HEK293 (cell line): ENCODE measurements around the gene NXN.

Source experiments
- HOXA7 ChIP-seq: sonication (generic); formaldehyde crosslinking; IDR thresholded peaks from 2 replicates; pipeline ENCODE4 v1.8.1; 2022; ENCODE audit warnings: missing genetic modification reagents, borderline replicate concordance
- PRDM10 ChIP-seq: fragments of 450-650 bp; formaldehyde crosslinking; IDR thresholded peaks from 2 replicates; pipeline ENCODE4 v1.5.1; 2016; ENCODE audit warnings: missing biosample characterization, missing genetic modification characterization
- YY1 ChIP-seq: fragments of 450-650 bp; formaldehyde crosslinking; IDR thresholded peaks from 2 replicates; pipeline ENCODE4 v1.5.1; 2018; ENCODE audit warnings: missing biosample characterization, missing genetic modification characterization
- ZBTB49 ChIP-seq: fragments of 450-650 bp; formaldehyde crosslinking; IDR thresholded peaks from 2 replicates; pipeline ENCODE4 v1.5.1; 2016; ENCODE audit warnings: missing biosample characterization, missing genetic modification characterization, low read depth
- ZNF146 ChIP-seq: fragments of 450-650 bp; formaldehyde crosslinking; IDR thresholded peaks from 2 replicates; pipeline ENCODE4 v1.5.1; 2016; ENCODE audit warnings: missing biosample characterization, missing genetic modification characterization
- ZNF362 ChIP-seq: fragments of 450-650 bp; formaldehyde crosslinking; IDR thresholded peaks from 2 replicates; pipeline ENCODE4 v1.5.1; 2016; ENCODE audit warnings: missing biosample characterization, missing genetic modification characterization
- ZNF792 ChIP-seq: fragments of 450-650 bp; formaldehyde crosslinking; IDR thresholded peaks from 2 replicates; pipeline ENCODE4 v1.5.1; 2016; ENCODE audit warnings: missing biosample characterization, missing genetic modification characterization
- TF ChIP-seq, protein P1 (sequence below): fragments of 450-650 bp; formaldehyde crosslinking; IDR thresholded peaks from 2 replicates; pipeline ENCODE4 v1.5.1; 2016; ENCODE audit warnings: missing biosample characterization, missing genetic modification characterization
- TF ChIP-seq, protein P2 (sequence below): fragments of 450-650 bp; formaldehyde crosslinking; IDR thresholded peaks from 2 replicates; pipeline ENCODE4 v1.5.1; 2016; ENCODE audit warnings: missing biosample characterization, missing genetic modification characterization

GRCh38 chr17:945672-946071 lies 33.9 kb downstream of the NXN start:
- TF ChIP-seq, protein P1, sequence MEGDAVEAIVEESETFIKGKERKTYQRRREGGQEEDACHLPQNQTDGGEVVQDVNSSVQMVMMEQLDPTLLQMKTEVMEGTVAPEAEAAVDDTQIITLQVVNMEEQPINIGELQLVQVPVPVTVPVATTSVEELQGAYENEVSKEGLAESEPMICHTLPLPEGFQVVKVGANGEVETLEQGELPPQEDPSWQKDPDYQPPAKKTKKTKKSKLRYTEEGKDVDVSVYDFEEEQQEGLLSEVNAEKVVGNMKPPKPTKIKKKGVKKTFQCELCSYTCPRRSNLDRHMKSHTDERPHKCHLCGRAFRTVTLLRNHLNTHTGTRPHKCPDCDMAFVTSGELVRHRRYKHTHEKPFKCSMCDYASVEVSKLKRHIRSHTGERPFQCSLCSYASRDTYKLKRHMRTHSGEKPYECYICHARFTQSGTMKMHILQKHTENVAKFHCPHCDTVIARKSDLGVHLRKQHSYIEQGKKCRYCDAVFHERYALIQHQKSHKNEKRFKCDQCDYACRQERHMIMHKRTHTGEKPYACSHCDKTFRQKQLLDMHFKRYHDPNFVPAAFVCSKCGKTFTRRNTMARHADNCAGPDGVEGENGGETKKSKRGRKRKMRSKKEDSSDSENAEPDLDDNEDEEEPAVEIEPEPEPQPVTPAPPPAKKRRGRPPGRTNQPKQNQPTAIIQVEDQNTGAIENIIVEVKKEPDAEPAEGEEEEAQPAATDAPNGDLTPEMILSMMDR: no peak
- TF ChIP-seq YY1 (tag by site-specific recombination): no peak
- TF ChIP-seq HOXA7 (CRISPR knock-in tag): no peak
- no peak for TF ChIP-seq ZNF146 (tag by site-specific recombination)
- TF ChIP-seq ZNF792 (tag by site-specific recombination): no peak
- no peak for TF ChIP-seq ZNF362 (tag by site-specific recombination)
- TF ChIP-seq PRDM10 (tag by site-specific recombination): no peak
- TF ChIP-seq, protein P2, sequence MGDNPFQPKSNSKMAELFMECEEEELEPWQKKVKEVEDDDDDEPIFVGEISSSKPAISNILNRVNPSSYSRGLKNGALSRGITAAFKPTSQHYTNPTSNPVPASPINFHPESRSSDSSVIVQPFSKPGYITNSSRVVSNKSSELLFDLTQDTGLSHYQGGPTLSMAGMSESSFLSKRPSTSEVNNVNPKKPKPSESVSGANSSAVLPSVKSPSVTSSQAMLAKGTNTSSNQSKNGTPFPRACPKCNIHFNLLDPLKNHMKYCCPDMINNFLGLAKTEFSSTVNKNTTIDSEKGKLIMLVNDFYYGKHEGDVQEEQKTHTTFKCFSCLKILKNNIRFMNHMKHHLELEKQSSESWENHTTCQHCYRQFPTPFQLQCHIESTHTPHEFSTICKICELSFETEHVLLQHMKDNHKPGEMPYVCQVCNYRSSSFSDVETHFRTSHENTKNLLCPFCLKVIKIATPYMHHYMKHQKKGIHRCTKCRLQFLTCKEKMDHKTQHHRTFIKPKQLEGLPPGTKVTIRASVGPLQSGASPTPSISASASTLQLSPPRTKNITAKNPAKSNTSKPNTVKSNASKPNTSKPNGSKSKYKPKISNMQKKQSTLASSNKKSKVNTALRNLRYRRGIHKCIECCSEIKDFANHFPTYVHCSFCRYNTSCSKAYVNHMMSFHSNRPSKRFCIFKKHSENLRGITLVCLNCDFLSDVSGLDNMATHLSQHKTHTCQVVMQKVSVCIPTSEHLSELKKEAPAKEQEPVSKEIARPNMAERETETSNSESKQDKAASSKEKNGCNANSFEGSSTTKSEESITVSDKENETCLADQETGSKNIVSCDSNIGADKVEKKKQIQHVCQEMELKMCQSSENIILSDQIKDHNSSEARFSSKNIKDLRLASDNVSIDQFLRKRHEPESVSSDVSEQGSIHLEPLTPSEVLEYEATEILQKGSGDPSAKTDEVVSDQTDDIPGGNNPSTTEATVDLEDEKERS: no peak
- no peak for TF ChIP-seq ZBTB49 (tag by site-specific recombination)
